WTC11 (cell line): Measurements from ENCODE around the gene PPP1R26. TPM values are rescaled to one million over a fixed set of nuclear protein-coding genes. Genes with fewer than 3 reads are reported as not detected.
"Not testable (repeated sequence)": the region's sequence is repeated elsewhere in the genome, so short reads cannot be mapped to it uniquely, and the experiment has no call there.

Experiments
- ATAC-seq: fragments of 200-7000 bp; cut with Tn5 transposase; 2 replicates; pipeline ENCODE4 v1.10.0; 2021; ENCODE audit warnings: mild to moderate bottlenecking, moderate library complexity
- CTCF ChIA-PET: fragments of 300-600 bp; sonication (Branson Sonifier 250); formaldehyde crosslinking; loops from one replicate; lab custom pipeline; 2021; ENCODE audit warnings: antibody characterized with exemption; lab: Charles Lee
- POLR2A ChIA-PET: fragments of 350-600 bp; sonication (Branson Sonifier 250); formaldehyde crosslinking; loops from one replicate; lab custom pipeline; 2021; ENCODE audit warnings: antibody characterized with exemption; lab: Charles Lee
- DNase-seq: peaks from one replicate; pipeline ENCODE4 v3.0.0; 2021; ENCODE audit warnings: low spot score
- H3K27ac Mint-ChIP-seq: 2 replicates; pipeline ENCODE4 v1.8.0; 2021; ENCODE audit warnings: mixed read lengths
- H3K27me3 Mint-ChIP-seq: 2 replicates; pipeline ENCODE4 v1.8.0; 2021; ENCODE audit warnings: low read depth, mild to moderate bottlenecking, moderate library complexity, mixed read lengths
- H3K36me3 Mint-ChIP-seq: 2 replicates; pipeline ENCODE4 v1.8.0; 2021; ENCODE audit warnings: mixed read lengths
- H3K4me1 Mint-ChIP-seq: 2 replicates; pipeline ENCODE4 v1.8.0; 2022; ENCODE audit warnings: mixed read lengths
- H3K4me3 Mint-ChIP-seq: 2 replicates; pipeline ENCODE4 v1.8.0; 2021; ENCODE audit warnings: mild to moderate bottlenecking, moderate library complexity, mixed read lengths
- H3K9me3 Mint-ChIP-seq: 2 replicates; pipeline ENCODE4 v1.8.0; 2021; ENCODE audit warnings: mixed read lengths
- ATF1 ChIP-seq: sonication (generic); formaldehyde crosslinking; IDR thresholded peaks from 2 replicates; pipeline ENCODE4 v1.8.1; 2023; ENCODE audit warnings: mild to moderate bottlenecking, moderate library complexity, missing genetic modification reagents
- ERG ChIP-seq: fragments of 250-450 bp; sonication (Bioruptor Pico); IDR thresholded peaks from 2 replicates; pipeline ENCODE4 v1.8.0; 2021; ENCODE audit warnings: mild to moderate bottlenecking
- ETV6 ChIP-seq: sonication (generic); formaldehyde crosslinking; IDR thresholded peaks from 2 replicates; pipeline ENCODE4 v1.8.1; 2022; ENCODE audit warnings: mild to moderate bottlenecking, missing genetic modification reagents
- FOXP4 ChIP-seq: sonication (generic); formaldehyde crosslinking; IDR thresholded peaks from 2 replicates; pipeline ENCODE4 v1.8.0; 2022; ENCODE audit warnings: mild to moderate bottlenecking, missing genetic modification reagents
- NR2C2 ChIP-seq: sonication (generic); formaldehyde crosslinking; IDR thresholded peaks from 2 replicates; pipeline ENCODE4 v1.8.0; 2022; ENCODE audit warnings: mild to moderate bottlenecking, missing genetic modification reagents
- RELA ChIP-seq: sonication (generic); formaldehyde crosslinking; IDR thresholded peaks from 2 replicates; pipeline ENCODE4 v1.8.1; 2022; ENCODE audit warnings: missing genetic modification reagents, mild to moderate bottlenecking, borderline replicate concordance
- ZNF396 ChIP-seq: fragments of 250-450 bp; sonication (Bioruptor Pico); IDR thresholded peaks from 2 replicates; pipeline ENCODE4 v1.8.0; 2021; ENCODE audit warnings: mild to moderate bottlenecking, moderate library complexity, borderline replicate concordance
- ZNF425 ChIP-seq: fragments of 250-450 bp; sonication (Bioruptor Pico); conservative IDR thresholded peaks from 2 replicates; pipeline ENCODE4 v1.9.0; 2021; ENCODE audit warnings: mild to moderate bottlenecking
- total RNA-seq: library from RNA; stranded (reverse); gene quantifications from 3 replicates; pipeline ENCODE4 v1.2.3, GENCODE V29; 2021
- TF ChIP-seq, protein P1 (sequence below): sonication (generic); formaldehyde crosslinking; IDR thresholded peaks from 2 replicates; pipeline ENCODE4 v1.8.0; 2022; ENCODE audit warnings: mild to moderate bottlenecking, missing genetic modification reagents
- TF ChIP-seq, protein P2 (sequence below): sonication (generic); formaldehyde crosslinking; IDR thresholded peaks from 2 replicates; pipeline ENCODE4 v1.8.1; 2023; ENCODE audit warnings: mild to moderate bottlenecking, missing genetic modification reagents, moderate library complexity
- TF ChIP-seq, protein P3 (sequence below): fragments of 200-600 bp; IDR thresholded peaks from 2 replicates; pipeline ENCODE4 v1.8.0; 2022; ENCODE audit warnings: antibody characterized with exemption

Gene PPP1R26
- total RNA-seq, 1 experiment from 2014 or later = 44.4 TPM

- ATAC-seq (no peak; the same call in none of the 2 replicates), DNase-seq (no peak)
- ChIA-PET CTCF (interaction anchor here (1.1 to 1.4 kb wide), 3 partner anchors 9 to 57 kb away, joined by 3 to 9 read pairs (median 5); no protein-coding TSS in a partner anchor), POLR2A (interaction anchor here (0.6 kb wide), 1 partner anchor 119 kb away, joined by 3 read pairs; no protein-coding TSS in a partner anchor)
- Mint-ChIP-seq H3K27me3 (no peaks in the 10 kb centered on the region; the same call in 1 of the 2 replicates), H3K4me3 (no peak overlapping the region), H3K4me1 (peaks cover 18% of the 10 kb centered on the region), H3K36me3 (no peaks in the 10 kb centered on the region), H3K9me3 (0 out of 2 replicates have a peak, but pooled peaks cover 3% of the 10 kb centered on the region), H3K27ac (no peak overlapping the region)
- TF ChIP-seq, protein P1, sequence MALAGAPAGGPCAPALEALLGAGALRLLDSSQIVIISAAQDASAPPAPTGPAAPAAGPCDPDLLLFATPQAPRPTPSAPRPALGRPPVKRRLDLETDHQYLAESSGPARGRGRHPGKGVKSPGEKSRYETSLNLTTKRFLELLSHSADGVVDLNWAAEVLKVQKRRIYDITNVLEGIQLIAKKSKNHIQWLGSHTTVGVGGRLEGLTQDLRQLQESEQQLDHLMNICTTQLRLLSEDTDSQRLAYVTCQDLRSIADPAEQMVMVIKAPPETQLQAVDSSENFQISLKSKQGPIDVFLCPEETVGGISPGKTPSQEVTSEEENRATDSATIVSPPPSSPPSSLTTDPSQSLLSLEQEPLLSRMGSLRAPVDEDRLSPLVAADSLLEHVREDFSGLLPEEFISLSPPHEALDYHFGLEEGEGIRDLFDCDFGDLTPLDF (CRISPR knock-in tag) = no peak
- TF ChIP-seq, protein P2, sequence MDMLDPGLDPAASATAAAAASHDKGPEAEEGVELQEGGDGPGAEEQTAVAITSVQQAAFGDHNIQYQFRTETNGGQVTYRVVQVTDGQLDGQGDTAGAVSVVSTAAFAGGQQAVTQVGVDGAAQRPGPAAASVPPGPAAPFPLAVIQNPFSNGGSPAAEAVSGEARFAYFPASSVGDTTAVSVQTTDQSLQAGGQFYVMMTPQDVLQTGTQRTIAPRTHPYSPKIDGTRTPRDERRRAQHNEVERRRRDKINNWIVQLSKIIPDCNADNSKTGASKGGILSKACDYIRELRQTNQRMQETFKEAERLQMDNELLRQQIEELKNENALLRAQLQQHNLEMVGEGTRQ (CRISPR knock-in tag) = no peak
- no peak for TF ChIP-seq ETV6 (CRISPR knock-in tag)
- no peak for TF ChIP-seq ATF1 (CRISPR knock-in tag)
- TF ChIP-seq ZNF425 (CRISPR knock-in tag) = no peak
These were observed 30.9 kb upstream of the PPP1R26 start for GRCh38 chr9:135448663-135449100.

- H3K36me3 Mint-ChIP-seq, POLR2A ChIA-PET, DNase-seq, H3K27me3 Mint-ChIP-seq, H3K4me3 Mint-ChIP-seq, H3K27ac Mint-ChIP-seq, H3K9me3 Mint-ChIP-seq, ATAC-seq: not testable (repeated sequence)
- CTCF ChIA-PET = interaction anchor here (1.4 kb wide), 2 partner anchors 10 to 31 kb away, joined by 5 to 9 read pairs; no protein-coding TSS in a partner anchor
- peaks cover 16% of the 10 kb centered on the region for H3K4me1 Mint-ChIP-seq
These were observed 30.1 kb upstream of the PPP1R26 start for GRCh38 chr9:135449532-135449931.

GRCh38 chr9:135450956-135451355 lies 28.6 kb upstream of the PPP1R26 start:
- H3K36me3 Mint-ChIP-seq = no peaks in the 10 kb centered on the region
- ChIA-PET CTCF (interaction anchor here (1.1 kb wide), 1 partner anchor 12 kb away, joined by 3 read pairs; no protein-coding TSS in a partner anchor), POLR2A (interaction anchor here (0.7 kb wide), 1 partner anchor 41 kb away, joined by 3 read pairs; no protein-coding TSS in a partner anchor)
- H3K4me3 Mint-ChIP-seq = no peak overlapping the region
- H3K9me3 Mint-ChIP-seq = peaks cover 19% of the 10 kb centered on the region
- peaks cover 9% of the 10 kb centered on the region for H3K4me1 Mint-ChIP-seq
- DNase-seq (no peak), ATAC-seq (no peak)
- TF ChIP-seq, protein P3, sequence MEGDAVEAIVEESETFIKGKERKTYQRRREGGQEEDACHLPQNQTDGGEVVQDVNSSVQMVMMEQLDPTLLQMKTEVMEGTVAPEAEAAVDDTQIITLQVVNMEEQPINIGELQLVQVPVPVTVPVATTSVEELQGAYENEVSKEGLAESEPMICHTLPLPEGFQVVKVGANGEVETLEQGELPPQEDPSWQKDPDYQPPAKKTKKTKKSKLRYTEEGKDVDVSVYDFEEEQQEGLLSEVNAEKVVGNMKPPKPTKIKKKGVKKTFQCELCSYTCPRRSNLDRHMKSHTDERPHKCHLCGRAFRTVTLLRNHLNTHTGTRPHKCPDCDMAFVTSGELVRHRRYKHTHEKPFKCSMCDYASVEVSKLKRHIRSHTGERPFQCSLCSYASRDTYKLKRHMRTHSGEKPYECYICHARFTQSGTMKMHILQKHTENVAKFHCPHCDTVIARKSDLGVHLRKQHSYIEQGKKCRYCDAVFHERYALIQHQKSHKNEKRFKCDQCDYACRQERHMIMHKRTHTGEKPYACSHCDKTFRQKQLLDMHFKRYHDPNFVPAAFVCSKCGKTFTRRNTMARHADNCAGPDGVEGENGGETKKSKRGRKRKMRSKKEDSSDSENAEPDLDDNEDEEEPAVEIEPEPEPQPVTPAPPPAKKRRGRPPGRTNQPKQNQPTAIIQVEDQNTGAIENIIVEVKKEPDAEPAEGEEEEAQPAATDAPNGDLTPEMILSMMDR = no peak
- TF ChIP-seq FOXP4 (CRISPR knock-in tag) (no peak), ZNF396 (CRISPR knock-in tag) (no peak), NR2C2 (no peak), RELA (CRISPR knock-in tag) (no peak), ERG (CRISPR knock-in tag) (no peak)
- TF ChIP-seq, protein P2 (CRISPR knock-in tag) = no peak
- H3K27me3 Mint-ChIP-seq = 0 out of 2 replicates have a peak, but pooled peaks cover 3% of the 10 kb centered on the region
- H3K27ac Mint-ChIP-seq = no peak overlapping the region

DNA sequence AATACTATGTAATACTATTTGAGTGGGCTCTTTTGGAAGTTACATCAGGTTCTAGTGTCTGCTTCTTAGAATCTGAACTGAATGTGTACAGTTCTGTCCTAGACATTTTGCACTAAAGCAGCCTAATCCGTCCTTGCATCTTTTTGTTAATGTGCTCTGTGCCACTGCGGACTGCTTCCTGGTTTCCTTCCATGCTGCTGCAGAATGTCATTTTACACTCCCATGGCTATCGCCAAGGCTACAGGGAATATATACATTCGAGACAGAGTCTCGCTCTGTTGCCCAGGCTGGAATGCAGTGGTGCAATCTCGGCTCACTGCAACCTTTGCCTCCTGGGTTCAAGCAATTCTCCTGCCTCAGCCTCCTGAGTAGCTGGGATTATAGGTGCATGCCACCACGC lies 27.7 kb upstream of the PPP1R26 start:
- DNase-seq = not testable (repeated sequence)

More for the DNA sequence above, 27.7 kb upstream of the PPP1R26 start:
- ATAC-seq, CTCF ChIA-PET, H3K27ac Mint-ChIP-seq, H3K4me1 Mint-ChIP-seq, H3K4me3 Mint-ChIP-seq, H3K27me3 Mint-ChIP-seq, POLR2A ChIA-PET, H3K36me3 Mint-ChIP-seq: not testable (repeated sequence)
- H3K9me3 Mint-ChIP-seq = peaks cover 19% of the 10 kb centered on the region
